ENCODE results near the gene ADAMTS15.

The ADAMTS15 gene

DNA sequence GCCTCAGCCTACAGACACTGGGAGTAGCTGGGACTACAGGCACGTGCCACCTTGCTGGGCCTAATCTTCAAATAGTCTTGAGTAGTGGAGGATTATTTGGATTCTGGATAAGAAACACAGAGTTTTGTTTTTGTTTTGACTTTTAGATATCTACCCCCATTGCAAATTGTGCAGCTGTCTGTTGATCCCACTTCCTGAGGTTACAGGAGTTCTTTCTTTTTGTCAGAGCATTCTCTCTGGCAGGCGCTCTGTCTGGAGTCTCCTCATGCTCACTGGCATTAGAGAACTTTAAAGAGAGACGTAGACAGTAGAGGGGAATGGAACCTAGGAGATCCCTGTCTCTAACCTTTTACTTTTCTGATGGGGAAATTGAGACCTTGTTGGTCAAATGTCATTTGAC lies 12.3 kb upstream of the ADAMTS15 start:
- no peak for DNase-seq

DNA sequence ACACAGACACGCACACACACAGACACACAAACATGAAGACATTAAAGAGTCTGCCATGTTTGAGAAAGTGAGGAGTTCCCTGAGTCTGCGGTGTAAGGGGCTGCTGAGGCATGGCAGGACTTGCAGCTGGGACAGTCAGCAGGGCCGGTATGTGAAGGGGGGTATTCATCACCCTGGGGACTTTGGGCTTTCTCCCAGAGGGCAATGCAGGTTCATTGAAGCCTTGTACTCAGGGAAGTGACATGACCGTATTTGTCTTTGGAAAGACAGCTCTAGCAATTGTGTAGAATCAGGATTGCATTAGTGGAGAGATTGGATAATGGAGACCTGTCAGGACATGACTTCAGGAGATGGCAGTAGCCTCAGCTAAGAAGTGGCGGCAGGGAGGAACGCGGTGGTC lies 10.6 kb upstream of the ADAMTS15 start:
- DNase-seq = no peak

DNA sequence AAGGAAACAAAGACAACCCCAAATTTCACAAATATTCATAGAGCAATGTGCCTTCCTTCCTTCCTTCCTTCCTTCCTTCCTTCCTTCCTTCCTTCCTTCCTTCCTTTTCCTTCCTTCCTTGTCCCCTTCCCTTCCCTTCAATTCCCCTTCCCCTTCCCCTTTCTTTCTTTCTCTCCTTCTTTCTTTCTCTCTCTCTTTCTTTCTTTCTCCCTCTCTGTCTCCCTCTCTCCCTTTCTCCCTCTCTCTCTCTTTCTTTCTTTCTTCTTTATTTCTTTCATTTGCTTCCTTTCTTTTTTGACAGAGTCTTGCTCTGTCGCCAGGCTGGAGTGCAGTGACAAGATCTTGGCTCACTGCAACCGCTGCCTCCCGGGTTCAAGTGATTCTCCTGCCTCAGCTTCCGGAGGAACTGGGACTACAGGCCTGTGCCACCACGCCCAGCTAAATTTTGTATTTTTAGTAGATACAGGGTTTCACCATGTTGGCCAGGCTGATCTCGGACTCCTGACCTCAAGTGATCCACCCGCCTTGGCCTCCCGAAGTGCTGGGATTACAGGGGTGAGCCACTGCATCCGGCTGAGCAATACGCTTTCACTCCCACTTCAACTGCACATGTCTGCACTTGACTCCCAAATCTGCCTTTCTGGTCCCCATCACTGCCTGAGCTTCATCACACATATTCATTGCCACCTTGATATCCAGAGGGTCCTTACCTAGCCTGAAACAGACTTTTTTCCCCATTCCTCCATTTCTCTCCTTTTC lies 9.9 kb upstream of the ADAMTS15 start:
- DNase-seq = peak; percentile 74

DNA sequence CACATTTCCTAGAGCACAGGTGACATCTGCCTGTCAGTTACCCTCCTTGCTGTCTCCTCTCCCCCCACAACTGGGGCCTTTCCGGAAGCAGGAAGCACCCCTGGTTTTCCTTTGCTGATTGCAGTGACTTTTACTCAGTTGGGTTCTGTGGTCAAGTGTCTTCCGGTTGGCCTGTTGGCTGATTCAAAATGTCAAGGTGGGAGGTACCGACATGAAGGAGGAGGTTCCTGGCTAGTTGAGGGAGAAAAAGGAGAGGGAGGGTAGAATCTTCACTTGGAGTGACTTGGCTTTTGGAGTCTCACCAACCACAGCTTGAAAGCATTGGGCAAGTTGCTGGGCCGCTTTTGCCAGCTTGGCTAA lies 9.3 kb upstream of the ADAMTS15 start:
- DNase-seq = peak; percentile 75

DNA sequence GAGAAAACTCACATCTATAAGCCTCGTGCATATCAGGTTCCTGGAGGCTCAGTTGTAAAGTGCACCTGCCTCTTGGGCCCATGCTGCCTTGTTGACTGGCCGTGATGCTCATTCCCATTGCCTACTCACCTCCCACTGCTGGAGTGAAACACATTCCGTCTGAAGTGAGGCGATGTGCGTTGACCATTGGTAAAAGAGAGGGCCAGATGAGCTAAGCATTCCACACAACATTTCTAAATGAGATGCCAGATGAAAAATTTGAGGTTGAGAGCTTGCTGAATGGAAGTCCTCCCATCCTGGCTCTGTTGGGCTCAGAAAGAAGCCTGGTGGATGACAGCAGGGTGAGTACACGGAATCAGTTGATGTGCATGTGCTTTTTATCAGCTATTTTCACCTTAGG lies 8.6 kb upstream of the ADAMTS15 start:
- DNase-seq = no peak

DNA sequence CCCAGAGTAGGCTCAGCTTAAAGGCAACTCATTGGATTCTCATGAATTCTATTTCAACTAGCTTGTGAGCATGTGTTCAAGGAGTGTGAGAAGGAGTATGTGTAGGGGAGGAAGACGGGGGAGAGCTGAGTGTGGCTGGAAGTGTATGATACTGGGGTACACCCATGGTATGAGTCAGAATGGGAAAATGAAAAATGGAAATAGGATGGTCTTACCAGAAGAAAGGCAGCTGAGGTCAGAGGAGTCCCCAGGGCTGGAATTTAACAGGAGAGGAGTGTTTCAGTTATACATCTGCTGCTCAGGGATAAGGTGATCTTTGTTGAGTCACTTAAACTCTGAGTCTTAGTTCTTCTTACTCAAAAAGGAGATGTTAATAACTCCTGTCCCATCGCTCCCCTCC lies 6.7 kb upstream of the ADAMTS15 start:
- DNase-seq = no peak

DNA sequence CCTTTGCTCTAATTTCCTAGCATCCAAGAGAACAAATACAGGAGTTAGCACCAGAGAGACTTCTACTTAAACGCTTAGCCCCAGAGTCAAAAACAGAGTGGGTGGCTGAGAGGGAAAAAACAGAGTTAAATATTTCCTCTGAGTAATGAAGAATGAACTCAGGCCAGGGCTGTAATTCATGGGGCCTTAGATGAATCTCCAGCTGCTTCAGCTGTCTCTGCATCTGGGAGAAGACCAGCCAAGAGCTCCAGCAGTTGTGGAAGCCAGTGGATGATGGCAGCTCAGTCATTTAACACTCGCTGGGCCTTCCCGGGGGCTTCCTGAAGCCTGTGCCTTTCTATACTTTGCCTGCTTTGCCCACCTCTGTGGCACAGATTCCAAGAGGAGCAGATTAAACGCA lies 5.7 kb upstream of the ADAMTS15 start:
- DNase-seq = no peak

DNA sequence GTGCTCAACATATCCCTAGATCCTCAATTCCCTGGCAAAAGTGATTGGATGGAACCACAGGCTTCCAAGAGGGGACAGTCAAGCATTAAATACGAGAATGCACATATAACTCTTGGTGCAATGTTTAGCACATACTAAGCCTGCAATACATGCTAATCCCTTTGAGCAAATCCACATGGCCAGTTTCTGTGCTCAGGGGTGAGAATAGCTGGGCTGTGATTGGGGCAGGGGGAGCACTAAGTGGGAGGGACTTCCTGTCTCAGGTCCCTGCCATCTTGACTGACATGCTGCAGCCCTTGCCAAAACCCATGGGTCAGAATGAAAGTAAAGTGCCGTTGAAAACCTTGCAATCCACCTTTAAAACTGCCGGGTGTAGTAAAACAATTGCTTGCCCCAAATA lies 2.7 kb upstream of the ADAMTS15 start:
- DNase-seq = no peak

DNA sequence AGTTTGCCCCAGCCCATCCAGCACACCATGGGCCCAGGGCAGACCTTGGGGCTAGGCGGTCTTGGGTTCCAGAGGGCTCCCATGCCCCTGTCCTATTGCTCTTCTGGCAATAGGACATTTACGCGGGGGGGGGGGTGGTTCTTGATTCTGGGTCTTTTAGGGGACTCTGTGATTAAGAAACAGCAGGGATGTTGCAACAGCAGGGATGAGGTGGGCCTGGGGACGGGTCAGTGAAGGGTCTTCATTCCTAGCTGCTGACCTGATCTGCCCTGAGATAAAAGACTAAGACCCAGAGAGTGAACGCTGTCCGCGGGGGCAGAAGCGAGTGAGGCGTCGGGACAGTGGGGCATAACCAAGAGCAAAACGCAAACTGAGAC lies 418 bp upstream of the ADAMTS15 start:
- DNase-seq = no peak

DNA sequence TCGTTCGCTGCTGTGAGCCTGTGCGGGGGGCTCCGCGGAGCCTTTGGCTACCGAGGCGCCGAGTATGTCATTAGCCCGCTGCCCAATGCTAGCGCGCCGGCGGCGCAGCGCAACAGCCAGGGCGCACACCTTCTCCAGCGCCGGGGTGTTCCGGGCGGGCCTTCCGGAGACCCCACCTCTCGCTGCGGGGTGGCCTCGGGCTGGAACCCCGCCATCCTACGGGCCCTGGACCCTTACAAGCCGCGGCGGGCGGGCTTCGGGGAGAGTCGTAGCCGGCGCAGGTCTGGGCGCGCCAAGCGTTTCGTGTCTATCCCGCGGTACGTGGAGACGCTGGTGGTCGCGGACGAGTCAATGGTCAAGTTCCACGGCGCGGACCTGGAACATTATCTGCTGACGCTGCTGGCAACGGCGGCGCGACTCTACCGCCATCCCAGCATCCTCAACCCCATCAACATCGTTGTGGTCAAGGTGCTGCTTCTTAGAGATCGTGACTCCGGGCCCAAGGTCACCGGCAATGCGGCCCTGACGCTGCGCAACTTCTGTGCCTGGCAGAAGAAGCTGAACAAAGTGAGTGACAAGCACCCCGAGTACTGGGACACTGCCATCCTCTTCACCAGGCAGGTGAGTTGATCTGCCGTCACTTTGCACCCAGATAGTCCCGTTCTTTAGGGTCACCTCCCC lies 1.0 kb downstream of the ADAMTS15 start:
- no peak for DNase-seq

DNA sequence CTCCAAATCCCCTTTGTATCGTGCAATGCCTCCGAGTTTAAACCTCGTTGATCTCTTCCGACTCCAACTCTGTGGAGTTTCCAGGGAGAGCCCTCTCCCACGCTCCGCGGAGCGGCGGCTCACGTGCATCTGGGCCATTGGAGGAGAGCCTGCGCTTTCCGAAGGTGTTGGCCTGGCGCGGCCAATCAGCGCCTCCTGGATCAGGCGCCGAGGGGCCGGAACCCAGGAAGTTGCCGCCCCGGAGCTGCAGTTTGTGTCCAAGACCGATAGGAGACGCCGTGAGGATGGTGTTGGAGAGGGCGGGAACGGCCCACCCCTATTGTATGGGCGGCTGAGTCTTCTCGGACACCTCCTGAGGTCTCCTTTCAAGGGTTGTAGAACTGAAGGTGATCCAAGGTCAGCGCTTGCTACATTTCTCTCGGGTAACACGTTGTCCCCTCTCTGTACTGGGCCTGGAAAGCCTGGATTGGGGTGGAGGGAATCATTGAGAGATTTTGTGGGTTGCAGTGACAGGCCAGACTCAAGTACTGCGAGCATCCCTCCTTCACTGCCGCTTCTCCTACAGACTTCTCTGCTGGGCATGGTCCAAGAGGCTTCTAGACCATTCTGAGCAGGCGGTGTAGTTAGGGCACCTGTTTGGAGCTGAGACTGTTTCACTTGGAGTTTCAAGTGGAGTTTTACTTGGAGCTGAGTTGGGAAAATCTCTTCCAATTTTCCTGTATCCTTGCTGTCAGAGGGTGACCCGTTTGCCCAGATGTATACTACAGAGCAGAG lies 1.7 kb downstream of the ADAMTS15 start:
- no peak for DNase-seq

DNA sequence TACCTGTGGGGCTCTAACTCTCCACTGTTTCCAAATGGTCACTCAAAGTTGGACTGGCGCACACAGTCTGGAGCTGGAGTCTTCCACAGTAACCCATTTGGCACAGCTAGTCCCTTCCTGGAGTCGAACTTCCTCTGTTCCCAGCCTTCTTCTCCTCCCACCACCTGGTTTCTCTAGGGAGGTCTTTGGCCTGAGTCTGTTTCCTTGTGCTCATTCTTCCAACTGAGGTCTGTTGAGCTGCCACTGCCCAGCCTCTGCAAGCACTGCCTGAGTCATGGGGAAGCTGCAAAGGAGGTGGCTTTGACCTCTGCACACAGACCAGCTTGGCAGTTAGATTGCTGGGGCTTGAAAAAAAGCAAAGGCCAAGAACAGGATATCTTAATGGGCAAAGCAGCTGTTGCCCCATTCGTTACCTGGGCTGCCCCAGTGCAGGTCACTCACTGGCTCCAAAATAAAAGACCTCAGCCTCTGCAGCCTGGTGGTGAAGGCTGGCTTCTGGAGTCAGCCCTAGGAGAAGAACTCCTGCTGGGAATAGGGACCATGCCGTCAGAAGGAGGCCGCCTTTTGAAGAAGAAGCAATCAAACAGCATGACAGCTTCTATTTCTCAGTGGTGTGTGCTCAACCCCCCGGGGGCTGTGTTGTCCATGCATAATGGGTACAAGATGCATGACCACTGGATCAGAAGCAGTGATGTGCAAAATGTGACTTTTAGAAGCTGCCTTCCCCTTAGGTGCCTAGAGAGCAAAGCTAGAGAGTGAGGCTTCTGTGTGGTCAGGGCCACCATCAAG lies 3.0 kb downstream of the ADAMTS15 start:
- DNase-seq = no peak

DNA sequence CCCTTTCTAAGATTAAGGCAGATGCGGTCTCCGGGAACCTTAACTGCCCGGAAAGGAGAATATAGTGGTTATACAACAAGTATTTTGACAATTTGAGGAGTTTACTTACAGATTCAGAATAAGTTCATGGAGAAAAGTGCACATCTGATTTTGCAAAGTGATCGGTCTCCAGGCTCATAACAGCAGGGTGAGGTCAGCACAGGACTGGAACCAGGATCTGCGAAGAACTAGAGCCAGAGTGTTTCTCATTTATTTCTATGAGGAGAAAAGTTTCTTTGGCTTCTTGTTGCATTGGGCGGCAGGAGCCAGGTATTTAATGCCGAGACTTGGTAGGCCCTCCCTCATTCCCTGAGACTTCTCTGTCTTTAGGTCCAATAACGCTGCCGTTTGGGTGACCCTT lies 3.7 kb downstream of the ADAMTS15 start:
- no peak for DNase-seq

DNA sequence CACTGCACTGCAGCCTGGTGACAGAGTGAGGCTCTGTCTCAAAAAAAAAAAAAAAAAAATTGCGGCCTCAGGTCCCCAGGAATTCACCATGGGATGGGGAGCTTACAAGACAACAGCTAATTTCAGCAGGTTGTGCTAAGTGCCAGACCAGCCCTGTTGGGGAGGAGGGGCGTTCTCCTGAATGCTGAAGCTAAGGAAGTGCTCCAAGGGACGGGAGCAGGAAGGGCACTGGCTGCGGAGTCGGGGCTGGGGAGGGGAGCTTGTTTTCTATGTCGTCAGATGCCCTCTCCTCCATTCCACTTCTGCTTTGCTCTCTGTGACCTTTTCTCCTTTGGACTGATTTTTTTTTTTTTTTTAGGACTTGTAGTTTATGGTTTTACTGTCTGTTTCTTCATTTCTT lies 4.5 kb downstream of the ADAMTS15 start:
- DNase-seq = no peak

DNA sequence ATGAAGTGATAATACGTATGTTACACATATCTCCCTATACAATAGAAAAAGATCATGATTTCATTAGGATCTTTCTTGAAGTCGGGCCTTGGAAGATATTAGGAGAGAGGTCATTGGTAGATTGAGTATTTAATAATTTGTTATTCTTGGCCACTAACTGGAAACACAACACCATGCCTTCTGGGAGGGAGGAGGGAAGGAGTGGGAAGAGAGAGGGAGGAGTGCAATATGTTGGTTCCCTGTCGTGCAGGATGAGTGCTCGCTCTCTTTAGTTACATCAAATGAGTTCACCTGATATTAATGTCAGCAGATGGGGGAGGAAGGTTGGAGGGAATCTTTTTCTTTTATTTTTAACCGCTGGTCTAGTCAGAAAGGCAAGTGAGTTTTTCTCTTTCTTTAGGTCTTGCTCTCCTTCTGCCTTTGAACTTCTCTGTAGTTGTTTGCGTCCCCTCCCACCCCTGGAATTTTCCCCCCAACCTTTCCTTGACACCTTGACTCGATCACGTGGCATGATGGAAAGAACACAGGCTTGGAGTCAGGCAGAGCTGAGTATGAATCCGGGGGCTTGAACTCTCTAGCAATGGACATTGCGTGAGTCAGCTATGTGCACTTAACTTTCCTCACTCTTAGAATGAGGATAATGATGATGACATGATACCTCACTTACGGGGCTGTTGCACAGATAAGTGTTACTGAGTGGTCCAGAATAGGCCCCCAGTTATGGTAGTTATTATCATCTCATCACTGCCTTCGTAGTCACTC lies 6.2 kb downstream of the ADAMTS15 start:
- no peak for DNase-seq

DNA sequence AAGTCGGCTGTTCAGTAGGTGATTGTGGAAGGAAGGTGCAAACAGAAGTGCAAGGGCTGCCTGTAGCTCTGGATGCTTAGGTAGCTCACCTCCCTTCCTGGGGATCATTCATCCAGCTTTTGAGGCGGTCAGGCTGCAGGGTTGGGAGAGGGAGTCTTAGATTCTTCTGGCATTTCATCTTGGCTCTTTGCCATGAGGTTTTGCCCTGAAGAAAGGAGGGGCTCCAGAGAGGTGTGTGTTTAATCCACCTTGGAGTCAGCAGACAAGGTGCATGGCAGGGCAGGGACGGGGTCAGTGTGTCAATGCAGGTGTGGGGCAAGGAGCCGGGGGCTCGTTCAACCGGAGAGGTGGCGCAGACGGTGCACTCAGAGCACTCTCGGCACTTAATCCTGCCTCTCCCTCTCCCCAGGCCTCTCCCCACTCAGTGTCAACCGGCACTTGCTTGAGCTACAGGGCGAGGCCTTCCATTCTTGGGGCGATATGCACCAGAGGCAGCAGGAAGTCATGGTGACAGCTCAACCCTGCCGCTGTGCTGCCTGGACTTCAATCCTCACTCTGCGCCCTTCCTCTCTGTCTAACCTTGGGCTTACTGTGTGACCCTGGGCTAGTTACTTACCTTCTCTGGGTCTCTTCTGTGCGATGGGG lies 7.2 kb downstream of the ADAMTS15 start:
- DNase-seq = no peak

DNA sequence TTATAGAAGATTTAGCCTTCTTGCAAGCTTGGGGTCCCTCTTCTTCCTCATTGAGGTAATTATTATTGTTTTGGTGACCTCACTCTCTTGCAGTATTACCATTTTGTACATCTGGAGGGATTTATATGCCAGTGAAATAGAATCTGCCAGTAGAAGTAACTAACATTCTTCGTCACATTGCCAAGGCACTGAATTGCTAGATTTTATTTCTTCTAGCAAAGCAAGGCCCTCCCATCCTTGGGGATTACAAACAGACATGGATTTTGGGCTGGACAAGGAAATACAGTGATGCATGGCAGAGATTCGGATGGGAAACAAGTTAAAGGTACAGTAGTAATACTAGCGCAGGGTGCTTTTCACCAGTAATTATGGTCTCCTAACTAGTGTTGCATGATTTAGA lies 7.8 kb downstream of the ADAMTS15 start:
- DNase-seq = no peak

DNA sequence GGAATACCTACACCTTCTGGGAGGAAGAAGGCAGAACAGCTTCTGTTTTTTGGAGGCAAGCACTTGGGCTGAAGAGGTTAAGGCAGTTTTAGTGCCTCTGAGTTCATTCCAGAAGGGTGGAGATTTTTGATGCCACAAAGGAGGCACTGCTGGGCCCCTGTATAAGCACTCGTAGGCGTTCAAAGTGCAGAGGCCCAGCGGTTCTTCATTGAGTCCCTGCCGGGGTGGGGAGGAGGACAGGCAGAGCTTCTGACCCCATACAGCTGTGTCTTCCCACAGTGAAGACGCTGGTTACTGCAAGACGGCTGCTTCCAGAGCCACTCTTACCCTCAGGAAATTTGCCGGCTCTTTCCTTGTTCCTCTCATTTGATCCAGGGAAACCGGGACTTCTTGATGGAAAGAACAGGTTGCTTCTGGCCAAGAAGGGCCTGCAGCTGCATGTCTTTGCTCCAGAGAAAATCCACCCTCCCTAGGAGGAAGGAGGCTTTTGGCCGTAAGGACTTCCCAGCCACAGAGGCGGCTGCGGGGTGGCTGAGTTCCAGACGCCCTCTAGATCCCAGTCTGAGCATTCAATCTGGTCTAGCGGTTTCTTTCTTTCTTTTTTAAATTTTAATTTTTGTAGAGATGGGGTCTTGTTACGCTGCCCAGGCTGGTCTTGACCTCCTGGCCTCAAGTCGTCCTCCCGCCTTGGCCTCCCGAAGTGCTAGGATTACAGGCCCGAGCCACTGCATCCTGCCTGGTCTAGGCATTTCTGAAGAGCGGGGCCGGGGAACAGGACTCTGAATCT lies 9.4 kb downstream of the ADAMTS15 start:
- no peak for DNase-seq

DNA sequence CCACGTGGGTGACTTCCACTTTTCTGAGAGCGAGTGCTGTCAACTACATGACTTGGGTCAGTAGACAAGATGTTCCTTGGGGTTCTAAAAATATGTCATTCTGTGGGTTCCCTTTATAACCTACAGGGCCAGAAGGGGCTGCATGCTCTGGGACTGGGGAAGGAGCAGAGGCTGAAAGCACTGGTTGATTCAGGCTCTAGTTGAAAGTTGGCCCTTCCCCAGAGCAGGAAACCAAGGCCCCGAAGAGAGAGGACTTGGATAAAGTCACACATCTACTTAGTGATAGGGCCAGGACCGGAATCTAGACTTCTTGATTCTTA lies 9.9 kb downstream of the ADAMTS15 start:
- DNase-seq = no peak

DNA sequence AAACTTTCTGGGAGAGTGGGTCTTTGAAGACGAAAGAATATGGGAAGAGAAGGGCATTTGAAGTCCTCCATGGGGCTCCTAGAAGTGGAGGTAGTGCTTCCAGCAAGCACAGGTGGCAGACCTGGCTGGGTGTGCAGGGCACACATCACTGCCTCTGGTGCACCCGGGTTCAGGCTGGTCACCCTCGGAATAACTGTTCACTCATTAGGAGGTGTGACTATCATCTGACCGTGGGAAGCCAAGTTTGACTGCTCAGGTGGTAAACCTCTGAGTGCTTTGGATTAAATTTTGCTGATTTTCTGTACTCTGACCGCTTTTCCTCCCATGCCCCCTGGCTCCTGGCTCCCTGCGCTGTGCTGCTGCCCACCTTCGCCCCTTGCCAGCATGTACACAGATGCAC lies 11.1 kb downstream of the ADAMTS15 start:
- no peak for DNase-seq

DNA sequence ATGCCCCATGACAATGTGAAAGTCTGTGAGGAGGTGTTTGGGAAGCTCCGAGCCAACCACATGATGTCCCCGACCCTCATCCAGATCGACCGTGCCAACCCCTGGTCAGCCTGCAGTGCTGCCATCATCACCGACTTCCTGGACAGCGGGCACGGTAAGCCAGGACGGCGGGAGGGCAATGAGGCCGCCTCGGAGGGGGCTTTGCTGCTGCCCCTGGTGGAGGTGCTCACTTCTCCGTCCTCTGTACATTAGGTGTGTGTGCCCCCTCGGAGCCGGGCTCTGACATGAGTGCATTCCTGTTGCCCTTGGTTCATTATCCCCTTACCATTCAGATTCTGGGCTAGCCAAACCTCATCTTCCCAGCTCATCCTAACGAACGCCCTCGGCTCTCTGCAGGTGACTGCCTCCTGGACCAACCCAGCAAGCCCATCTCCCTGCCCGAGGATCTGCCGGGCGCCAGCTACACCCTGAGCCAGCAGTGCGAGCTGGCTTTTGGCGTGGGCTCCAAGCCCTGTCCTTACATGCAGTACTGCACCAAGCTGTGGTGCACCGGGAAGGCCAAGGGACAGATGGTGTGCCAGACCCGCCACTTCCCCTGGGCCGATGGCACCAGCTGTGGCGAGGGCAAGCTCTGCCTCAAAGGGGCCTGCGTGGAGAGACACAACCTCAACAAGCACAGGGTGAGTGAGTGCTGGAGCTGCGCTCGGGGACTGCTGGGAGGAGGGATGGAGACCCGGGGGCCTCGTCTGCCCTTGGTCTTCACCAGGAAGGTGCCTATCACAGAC lies 13.8 kb downstream of the ADAMTS15 start:
- no peak for DNase-seq
